GM10847 (cell line): ENCODE results near the gene WWOX.

Experiments used
- POLR2A ChIP-seq: IDR thresholded peaks from 2 replicates; pipeline ENCODE4 v1.6.1; 2011; ENCODE audit not compliant: insufficient read length; ENCODE audit errors: extremely low read depth

WWOX gene

DNA sequence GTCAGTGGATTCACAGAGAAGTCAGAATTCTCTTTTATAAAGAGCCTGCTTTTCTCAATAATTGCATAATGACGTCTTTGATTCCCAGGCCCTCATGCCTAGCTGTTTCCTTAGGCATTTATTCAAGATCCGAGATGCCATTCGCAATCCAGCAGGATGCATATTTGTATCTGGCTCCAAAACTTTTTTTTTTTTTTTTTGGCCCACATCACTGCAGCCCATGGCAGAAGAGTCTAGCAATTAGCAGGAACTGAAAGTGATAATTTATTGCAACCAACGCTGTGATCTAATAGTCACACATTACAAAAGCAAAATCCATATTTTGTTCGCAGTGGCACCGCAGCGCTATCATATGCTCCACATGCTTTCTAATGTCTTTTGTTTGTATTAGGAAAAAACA is 997.7 kb downstream of the WWOX start:
- no peak for TF ChIP-seq POLR2A

DNA sequence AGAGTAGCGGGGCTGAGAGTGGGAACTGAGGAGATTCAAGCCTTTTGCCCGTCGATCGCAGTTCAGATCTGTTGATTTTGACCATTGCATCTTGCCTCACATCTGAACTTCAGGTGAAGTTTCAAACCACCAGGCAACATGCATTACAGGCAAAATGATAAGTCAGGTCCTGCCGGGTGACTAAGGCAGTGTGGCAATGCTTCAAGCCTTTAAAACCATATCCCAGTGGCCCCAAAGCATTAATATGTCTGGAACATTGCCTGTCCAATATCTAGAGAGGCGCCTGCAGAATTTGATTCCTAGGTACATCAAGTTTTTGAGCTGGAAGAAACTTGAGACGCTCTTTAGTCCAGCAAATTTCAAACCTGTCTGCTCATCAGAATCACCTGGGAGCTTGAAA is 998.3 kb downstream of the WWOX start:
- TF ChIP-seq POLR2A: no peak

DNA sequence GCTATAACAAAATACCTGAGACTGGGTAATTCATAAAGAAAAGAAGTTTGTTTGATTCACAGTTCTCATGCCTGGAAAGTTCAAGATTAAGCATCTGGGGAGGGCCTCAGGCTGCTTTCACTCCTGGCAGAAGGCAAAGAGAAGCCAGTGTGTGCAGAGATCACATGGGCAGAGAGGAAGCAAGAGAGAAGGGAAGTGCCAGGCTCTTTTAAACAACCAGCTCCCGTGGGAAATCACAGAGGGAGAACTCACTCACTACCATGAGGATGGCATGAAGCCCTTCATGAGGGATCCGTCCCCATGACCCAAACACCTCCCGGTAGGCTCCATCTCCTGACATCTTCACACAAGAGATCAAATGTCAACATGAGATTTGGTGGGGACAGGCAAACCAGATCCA is 999.5 kb downstream of the WWOX start:
- no peak for TF ChIP-seq POLR2A

DNA sequence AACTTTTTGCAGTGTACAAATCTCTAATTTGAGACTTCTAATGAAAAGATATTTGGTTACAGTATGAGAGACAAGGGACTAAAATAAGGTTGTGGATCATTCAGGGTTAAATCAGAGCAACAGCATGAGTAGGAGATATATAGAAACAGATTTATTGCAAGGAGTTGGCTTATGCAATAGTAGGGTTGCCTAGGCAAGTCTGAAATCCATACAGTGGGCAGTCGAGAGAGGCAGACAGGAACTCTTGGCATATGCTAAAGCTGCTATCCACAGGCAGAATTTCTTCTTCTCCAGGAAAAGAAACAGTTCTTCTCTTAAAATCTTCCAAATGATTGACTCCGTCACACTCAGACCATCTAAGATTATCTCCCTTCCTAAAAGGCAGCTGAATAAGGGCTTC is 1000.3 kb downstream of the WWOX start:
- no peak for TF ChIP-seq POLR2A

DNA sequence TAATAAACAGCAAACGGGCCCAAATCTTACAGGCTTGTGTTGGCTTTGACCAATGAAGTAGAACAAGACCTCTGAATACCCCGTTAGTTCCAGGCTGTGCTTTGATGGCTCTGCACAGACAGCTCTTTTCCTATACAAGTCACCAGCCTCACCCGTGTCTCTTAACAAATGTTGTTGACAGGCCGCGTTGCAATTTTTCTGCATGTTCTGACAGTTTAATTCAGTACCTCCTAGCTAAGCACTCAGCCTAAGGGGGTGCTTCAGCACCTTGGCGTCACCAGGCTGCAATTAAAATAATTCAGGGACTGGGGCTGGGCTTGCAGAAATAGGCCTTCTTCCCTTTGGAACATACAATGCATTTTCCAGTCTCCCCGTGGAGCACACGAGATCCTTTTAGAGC is 1001.0 kb downstream of the WWOX start:
- TF ChIP-seq POLR2A: no peak

DNA sequence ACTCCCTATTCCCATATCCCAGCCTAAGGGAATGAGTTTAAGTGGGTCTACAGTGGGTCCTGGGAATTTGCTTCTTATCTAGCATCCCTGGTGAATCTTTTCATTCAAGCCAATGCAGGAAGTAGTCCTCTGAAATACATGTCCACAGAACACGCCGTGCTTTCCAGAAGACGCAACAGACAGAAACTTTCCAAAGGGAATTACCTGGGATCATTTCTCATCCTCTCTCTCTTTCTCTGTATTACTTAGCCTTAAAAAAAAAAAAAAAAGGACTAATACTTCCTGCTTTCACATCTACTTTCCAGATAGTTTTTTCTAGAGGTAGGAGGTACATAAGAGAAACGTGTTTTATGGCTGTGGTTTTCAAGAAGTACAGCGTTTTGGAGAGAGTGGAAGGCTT is 1002.0 kb downstream of the WWOX start:
- no peak for TF ChIP-seq POLR2A

DNA sequence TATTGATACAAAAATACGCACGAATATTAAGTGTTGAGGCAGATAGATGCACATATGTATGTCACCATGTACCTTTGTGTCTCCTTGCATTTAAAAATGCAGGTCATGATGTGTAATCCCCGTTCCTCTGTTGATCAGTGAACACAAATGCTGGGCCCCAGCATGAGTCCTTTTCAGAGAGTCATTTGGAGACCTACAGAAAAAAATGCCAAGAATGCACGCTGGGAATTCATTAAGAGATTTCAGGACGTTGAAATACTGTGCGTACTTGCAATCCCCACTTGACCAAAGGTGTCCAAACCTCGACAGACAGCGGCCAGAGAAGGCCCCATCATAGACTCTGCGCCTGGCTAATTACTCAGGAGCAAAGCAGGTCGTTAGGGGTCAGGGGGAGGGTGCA is 1005.1 kb downstream of the WWOX start:
- TF ChIP-seq POLR2A: no peak

DNA sequence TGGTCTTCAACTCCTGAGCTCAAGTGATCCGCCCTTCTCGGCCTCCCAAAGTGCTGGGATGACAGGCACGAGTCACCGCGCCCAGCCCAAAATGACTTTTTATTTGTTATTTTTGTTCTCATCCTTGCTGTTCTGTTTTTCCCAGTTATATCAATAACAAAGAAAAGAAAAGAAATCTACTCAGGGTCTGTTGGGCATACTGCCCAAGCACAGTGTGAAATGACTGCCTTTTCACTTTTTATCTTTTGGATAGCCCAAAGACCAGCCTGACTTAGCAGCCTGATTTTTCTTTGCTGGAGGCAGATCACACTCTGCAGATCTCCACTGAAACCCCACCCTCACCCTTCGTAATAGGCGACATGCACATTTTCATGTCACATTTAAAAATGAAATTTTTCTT is 1007.8 kb downstream of the WWOX start:
- no peak for TF ChIP-seq POLR2A

DNA sequence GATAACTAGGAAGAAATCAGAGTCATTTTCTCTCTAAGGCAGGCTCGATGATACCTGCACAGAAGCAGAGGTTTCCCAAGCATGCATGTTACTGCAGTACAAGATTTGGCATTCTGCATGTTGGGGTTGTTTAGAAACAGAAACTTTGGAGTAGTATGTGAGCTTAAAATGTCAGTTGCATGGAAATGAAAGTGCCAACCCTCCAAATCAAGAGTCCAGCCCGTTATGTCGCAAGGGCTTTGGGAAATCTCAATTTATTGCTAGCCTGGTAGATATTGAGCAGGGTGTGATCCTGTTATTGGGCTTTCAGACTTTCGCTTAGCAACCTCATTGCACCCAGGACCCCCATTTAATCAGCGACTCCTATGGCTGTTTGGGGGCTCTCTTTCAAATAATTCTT is 1010.3 kb downstream of the WWOX start:
- TF ChIP-seq POLR2A: no peak

DNA sequence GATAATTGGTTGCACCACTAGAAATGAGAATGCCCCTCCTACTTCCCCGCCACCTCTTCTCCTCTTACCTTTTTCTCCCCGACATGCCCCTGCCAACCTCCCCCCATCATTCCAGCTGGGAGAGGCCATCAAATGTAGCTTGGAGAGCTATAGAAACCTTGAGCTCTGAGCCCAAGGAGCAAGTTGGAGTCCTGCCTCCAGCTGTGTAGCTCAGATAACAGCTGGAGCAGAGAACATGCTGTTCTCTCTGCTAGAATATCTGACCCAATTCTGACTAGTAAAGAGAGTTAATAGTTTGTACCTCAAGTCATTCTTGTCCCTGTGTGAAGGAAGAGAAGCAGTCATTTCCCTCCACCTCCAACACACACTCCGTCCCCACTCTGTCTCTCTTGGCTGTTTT is 1010.8 kb downstream of the WWOX start:
- no peak for TF ChIP-seq POLR2A

DNA sequence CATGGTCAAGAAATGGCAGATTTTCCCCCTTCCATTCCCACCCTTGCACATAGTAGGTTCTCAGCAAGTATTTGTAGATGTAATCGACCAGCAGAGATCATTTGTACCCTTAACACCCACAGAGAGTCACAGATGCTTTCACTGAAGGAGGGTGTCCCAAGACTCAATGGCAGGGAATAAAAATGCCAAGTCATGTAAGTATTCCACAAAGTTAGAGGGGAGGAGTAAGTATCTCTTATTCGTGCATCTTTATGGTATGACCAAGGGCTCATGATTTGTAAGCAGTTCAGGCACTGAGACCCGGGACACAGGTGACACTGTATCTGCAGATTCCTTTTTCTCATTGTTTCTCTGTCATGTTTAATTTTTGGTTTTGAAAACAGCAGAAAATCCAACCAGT is 1011.5 kb downstream of the WWOX start:
- no peak for TF ChIP-seq POLR2A

DNA sequence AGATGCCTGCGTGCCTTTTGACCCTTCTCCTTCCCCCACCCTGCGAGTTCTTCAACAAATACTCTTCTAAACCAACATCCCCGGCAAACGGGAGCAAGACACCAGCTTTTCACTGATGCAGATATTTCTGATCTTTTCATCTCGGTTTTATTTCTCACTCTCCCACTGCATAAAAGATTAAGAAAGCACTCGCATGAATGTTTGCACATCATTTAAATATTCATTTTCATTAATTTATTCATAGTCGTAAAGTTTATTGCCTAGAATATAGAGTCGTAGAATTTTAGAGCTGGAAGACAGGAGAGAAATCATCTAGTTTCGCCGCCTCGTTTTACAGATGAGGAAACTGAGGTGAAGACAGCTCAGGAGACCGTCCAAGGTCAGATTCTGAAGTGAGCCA is 1013.0 kb downstream of the WWOX start:
- no peak for TF ChIP-seq POLR2A

DNA sequence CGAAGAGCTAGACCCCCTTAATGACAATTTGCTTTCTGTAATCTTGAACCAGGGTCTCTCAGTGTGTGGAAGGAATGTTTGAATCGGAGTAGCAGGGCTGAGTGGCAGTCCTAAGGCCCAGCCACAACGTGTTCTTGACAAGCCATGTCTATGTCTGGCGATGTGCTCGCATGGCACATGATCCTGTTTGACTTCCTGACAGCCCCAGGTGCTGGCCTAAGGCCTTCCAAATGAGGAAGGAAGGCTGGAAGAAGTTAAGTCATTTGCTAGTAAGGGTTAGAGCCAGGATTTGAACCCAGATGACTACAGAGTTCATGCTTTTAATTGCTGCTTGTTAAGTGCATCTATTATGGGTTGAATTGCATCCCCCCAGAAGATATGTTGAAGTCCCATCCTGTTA is 1014.4 kb downstream of the WWOX start:
- no peak for TF ChIP-seq POLR2A

DNA sequence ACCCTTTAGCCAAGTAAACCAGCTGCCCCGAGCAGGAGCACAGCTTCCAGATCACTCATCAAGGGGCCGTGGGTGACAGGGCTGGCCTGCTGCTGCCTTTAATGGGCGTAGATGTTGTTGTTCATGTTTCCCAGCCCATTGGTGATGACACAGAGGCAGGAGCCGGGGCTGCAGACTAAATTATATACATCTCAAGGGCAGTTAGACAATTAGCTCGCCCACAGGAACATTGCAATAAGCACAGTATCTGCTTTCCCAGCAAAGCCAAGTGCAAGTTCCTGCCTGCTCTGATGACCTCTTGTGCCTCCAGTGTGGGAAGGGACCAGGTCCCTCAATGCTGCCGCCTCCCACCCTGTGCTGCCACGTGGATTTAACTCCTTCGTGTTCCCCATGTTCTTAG is 1015.3 kb downstream of the WWOX start:
- TF ChIP-seq POLR2A: no peak

DNA sequence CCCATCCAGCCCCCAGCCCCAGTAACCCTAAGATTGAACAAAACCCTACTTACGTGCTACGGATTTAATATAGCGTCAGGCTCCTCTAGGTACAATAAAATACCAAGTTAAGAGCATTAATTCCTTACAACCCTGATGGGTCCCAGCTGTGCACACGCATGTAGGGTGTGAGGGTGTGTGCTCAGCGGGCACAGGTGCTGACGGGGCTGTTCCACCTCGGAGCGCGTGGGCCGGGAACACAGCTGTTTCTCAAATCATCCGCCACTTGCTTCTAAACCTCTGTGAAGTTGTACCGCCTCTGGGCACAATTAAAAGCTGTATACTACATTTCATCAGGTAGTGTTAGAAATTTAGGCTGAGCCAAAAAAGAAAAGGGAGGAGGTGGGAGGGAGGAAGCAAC is 1022.5 kb downstream of the WWOX start:
- no peak for TF ChIP-seq POLR2A

DNA sequence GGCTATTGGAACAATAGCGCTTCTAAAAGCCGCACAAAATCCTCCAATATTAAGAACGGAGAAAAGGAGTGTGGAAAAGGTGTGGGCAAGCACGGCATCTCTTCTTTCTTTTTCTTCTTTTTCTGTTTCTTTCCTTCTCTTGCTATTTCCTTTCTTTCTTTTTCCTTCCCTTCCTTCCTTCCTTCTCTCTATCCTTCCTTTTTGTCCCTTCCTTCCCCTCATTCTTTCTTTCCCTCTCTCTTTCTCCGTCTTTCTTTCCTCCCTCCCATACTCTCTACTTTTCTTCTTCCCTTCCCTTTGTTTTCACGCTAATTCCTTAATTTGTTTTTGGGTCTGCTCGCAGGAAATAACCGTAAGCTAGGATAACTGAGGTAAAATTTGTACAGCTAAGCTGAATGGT is 1022.9 kb downstream of the WWOX start:
- no peak for TF ChIP-seq POLR2A

DNA sequence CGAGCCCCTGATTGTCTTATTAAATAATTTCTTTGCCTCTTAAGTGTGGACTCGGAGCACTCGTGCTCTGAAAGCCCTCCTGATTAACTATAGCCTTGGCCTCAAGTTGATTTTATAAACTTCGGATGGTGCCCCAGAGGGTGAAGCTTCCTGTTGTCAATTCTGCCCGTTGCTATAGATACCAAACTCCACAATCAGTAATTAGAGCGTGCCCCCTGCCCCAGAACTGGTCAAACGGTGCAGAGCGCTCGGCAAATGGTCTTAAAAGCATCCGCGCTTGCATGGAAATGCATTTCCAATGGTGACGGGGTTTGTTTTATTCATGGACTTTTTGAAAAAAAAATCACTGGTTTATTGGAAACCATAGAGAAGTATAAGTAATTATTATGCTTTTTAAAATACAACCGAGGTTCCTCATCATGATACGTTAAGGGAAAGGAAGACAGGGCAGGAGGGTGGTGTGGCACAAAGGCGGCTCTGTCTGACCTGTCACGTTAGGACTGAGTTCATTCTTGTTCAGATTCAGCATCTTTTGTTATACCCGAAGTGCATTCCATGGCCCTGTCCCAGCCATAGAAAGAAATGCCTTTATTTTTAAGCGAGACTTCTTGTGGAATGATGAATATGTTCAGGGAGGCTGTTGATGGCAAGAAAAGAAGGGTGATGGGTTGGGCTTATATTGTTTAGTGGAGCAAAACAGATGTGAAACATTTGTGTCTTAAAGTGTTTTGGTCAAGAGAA is 1024.7 kb downstream of the WWOX start:
- TF ChIP-seq POLR2A: no peak
